ENCODE results near the gene KSR2. TPM values are rescaled to one million over a fixed set of nuclear protein-coding genes. Genes with fewer than 3 reads are reported as not detected.
"Not testable (repeated sequence)": the region's sequence is repeated elsewhere in the genome, so short reads cannot be mapped to it uniquely, and the experiment has no call there.

Gene KSR2
- total RNA-seq, 1 donor from 2014 or later: 0.47 TPM

DNA sequence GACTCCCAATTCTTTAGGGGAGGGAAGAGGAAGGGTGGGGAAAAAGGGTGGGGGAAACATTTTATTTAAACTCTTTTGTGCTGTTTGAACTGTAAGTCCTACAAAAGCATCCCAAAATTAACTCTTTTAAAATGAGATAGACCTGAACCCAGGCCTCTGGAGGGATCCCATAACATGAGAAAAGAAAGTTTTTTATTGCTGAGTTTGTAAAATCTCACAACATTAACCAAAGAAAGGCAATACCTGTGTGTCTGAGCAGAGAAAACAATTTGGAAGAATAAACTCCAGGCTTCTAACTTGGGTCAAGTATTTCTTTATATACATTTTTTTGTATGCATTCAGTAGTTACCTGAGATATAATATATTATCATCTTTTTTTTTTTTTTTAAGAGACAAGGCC lies 107.1 kb downstream of the KSR2 start:
- no peaks in the 10 kb centered on the region for H3K27me3 Mint-ChIP-seq (ENCODE audit: unreplicated experiment)
- H3K4me1 Mint-ChIP-seq (ENCODE audit: low read depth, unreplicated experiment): no peaks in the 10 kb centered on the region
- no peak overlapping the region for H3K4me3 Mint-ChIP-seq (ENCODE audit: unreplicated experiment)
- DNase-seq: no peak
- TF ChIP-seq, protein P1, sequence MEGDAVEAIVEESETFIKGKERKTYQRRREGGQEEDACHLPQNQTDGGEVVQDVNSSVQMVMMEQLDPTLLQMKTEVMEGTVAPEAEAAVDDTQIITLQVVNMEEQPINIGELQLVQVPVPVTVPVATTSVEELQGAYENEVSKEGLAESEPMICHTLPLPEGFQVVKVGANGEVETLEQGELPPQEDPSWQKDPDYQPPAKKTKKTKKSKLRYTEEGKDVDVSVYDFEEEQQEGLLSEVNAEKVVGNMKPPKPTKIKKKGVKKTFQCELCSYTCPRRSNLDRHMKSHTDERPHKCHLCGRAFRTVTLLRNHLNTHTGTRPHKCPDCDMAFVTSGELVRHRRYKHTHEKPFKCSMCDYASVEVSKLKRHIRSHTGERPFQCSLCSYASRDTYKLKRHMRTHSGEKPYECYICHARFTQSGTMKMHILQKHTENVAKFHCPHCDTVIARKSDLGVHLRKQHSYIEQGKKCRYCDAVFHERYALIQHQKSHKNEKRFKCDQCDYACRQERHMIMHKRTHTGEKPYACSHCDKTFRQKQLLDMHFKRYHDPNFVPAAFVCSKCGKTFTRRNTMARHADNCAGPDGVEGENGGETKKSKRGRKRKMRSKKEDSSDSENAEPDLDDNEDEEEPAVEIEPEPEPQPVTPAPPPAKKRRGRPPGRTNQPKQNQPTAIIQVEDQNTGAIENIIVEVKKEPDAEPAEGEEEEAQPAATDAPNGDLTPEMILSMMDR (IDR thresholded peaks at IDR 0.05; ENCODE audit: partially characterized antibody, unreplicated experiment): no peak
- H3K36me3 Mint-ChIP-seq (ENCODE audit: unreplicated experiment): no peaks in the 10 kb centered on the region
- H3K27ac Mint-ChIP-seq (ENCODE audit: unreplicated experiment): no peak overlapping the region
- no peaks in the 10 kb centered on the region for H3K9me3 Mint-ChIP-seq (ENCODE audit: unreplicated experiment)

DNA sequence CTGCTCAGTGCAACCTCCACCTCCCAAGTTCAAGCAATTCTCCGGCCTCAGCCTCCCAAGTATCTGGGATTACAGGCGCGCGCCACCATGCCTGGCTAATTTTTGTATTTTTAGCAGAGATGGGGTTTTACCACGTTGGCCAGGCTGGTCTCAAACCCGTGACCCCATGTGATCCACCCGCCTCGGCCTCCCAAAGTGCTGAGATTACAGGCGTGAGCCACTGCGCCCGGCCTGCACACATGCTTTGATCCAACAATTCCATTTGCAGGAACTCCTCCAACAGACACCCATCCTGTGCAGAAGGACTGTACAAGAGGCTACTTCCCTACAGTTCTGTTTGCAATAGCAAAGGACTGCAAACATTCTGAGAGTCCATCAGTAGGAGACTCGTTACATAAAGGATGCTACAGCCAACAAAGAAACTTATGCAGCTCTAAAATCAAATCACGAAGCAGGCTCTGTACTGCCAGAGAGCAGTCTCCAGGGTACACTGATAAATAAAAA lies 108.0 kb downstream of the KSR2 start:
- not testable (repeated sequence) for H3K4me3 Mint-ChIP-seq (ENCODE audit: unreplicated experiment); H3K27ac Mint-ChIP-seq (ENCODE audit: unreplicated experiment); H3K4me1 Mint-ChIP-seq (ENCODE audit: low read depth, unreplicated experiment); H3K9me3 Mint-ChIP-seq (ENCODE audit: unreplicated experiment); H3K27me3 Mint-ChIP-seq (ENCODE audit: unreplicated experiment); DNase-seq; H3K36me3 Mint-ChIP-seq (ENCODE audit: unreplicated experiment)

DNA sequence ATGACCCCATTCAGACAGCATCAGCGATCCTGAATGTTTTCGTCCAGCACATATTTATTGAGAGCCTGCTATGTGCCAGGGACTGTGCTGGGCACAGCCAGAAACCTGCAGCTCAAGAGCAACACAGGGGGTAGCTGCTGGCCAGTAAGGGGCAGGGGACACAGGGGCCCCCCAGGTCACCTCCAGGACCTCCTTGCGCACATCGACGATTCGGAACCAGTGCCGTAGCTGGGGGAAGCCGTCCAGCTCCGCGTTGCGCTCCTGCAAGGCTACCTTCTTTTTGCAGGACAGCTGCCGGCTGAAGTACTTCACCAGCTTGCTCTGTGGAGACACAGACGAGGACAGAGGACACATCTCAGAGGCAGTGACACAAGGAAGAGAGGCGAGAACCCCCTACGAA lies 108.7 kb downstream of the KSR2 start:
- Mint-ChIP-seq H3K4me3 (ENCODE audit: unreplicated experiment) (no peak overlapping the region), H3K9me3 (ENCODE audit: unreplicated experiment) (no peaks in the 10 kb centered on the region), H3K4me1 (ENCODE audit: low read depth, unreplicated experiment) (no peaks in the 10 kb centered on the region), H3K27me3 (ENCODE audit: unreplicated experiment) (no peaks in the 10 kb centered on the region), H3K36me3 (ENCODE audit: unreplicated experiment) (no peaks in the 10 kb centered on the region), H3K27ac (ENCODE audit: unreplicated experiment) (no peak overlapping the region)
- TF ChIP-seq, protein P1 (IDR thresholded peaks at IDR 0.05; ENCODE audit: partially characterized antibody, unreplicated experiment): no peak
- DNase-seq: no peak

DNA sequence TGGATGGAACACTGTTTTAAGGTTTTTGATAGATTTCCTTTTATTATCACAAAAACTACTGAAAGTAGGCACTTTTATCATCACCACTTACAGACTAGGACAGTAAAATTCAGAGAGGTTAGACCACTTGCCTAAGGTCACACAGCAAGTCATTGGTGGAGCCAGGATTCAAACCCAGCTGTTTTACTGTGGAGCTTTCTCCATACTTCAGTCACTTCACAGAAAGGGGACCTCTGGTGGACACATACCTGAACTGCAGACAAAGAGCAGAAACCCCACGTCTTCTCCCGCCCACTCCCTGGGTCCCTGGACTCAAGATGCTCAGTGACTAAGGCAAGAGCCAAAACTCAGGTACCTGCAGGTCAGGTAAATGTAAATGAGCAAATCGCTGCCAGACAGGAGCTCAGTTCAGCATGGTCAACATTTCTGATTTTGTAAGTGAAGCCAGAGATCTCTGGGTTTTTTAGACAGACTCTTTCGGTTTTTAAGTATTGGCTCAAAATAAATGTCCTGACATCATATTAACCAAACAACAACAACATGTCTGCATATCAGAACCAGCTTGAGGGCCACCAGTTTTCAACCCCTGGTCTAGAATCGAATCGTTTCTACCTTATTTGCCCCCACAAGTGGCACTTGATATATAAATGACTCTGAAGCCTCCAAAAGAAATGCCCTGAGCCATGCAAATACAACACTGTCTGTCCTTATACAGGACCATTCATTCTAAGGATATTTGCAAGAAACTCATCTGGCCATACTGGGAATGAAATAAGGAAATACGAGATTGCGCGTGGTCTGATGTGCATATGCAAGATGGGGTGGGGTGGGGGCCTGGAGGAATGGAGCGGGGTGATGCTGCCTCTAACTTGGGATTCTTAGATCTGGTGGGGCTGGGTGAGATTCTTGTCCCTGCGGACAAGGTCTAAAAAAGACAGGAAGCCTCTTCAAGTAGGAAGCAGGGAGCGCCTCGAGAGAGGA lies 110.9 kb downstream of the KSR2 start:
- H3K36me3 Mint-ChIP-seq (ENCODE audit: unreplicated experiment): no peaks in the 10 kb centered on the region
- no peaks in the 10 kb centered on the region for H3K9me3 Mint-ChIP-seq (ENCODE audit: unreplicated experiment)
- no peak overlapping the region for H3K27ac Mint-ChIP-seq (ENCODE audit: unreplicated experiment)
- H3K4me3 Mint-ChIP-seq (ENCODE audit: unreplicated experiment): no peak overlapping the region
- no peaks in the 10 kb centered on the region for H3K27me3 Mint-ChIP-seq (ENCODE audit: unreplicated experiment)
- TF ChIP-seq, protein P1 (IDR thresholded peaks at IDR 0.05; ENCODE audit: partially characterized antibody, unreplicated experiment): peak; percentile 77
- DNase-seq: peak; percentile 54
- peaks cover 3% of the 10 kb centered on the region for H3K4me1 Mint-ChIP-seq (ENCODE audit: low read depth, unreplicated experiment)

DNA sequence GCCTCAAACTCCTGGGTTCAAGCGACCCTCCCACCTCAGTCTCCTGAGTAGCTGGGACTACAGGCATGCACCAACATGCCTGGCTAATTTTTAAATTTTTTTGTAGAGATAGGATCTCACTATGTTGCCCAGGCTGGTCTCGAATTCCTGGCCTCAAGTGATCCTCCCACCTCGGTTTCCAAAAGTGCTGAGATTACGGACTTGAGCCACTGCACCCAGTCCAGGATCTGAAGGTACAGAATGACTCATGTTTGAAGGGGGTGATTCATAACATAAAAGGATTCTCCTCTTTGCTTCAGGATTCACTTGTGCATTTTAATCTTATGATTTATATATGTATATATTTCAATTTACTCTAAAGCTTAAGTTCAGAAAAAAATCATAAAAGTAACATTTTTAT lies 111.7 kb downstream of the KSR2 start:
- not testable (repeated sequence) for H3K27ac Mint-ChIP-seq (ENCODE audit: unreplicated experiment); H3K9me3 Mint-ChIP-seq (ENCODE audit: unreplicated experiment); H3K27me3 Mint-ChIP-seq (ENCODE audit: unreplicated experiment); H3K4me3 Mint-ChIP-seq (ENCODE audit: unreplicated experiment); H3K36me3 Mint-ChIP-seq (ENCODE audit: unreplicated experiment); H3K4me1 Mint-ChIP-seq (ENCODE audit: low read depth, unreplicated experiment); DNase-seq

DNA sequence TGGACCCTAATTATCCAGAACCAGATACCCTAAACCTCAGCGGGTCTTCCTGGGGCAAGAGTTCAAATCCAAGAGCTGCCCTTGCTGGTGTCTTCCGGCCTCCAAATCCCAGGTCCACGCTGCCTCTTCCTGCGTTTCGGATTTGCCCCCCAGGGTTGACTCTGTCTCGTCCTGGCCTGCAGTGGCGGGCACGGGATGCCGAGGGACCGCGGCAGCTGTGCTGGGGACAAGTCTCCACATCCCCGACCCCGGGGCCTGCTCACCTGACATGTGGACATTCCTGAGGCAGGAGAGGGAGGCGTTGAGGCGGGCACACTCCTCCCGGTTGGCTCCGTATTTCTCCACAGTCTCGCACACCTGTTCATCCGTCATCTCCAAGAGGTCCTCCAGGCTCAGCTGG lies 113.6 kb downstream of the KSR2 start:
- Mint-ChIP-seq H3K27ac (ENCODE audit: unreplicated experiment) (no peak overlapping the region), H3K4me3 (ENCODE audit: unreplicated experiment) (no peak overlapping the region), H3K9me3 (ENCODE audit: unreplicated experiment) (no peaks in the 10 kb centered on the region), H3K4me1 (ENCODE audit: low read depth, unreplicated experiment) (peaks cover 3% of the 10 kb centered on the region), H3K27me3 (ENCODE audit: unreplicated experiment) (no peaks in the 10 kb centered on the region), H3K36me3 (ENCODE audit: unreplicated experiment) (no peaks in the 10 kb centered on the region)
- DNase-seq: no peak
- TF ChIP-seq, protein P1 (IDR thresholded peaks at IDR 0.05; ENCODE audit: partially characterized antibody, unreplicated experiment): no peak
